ENCODE results near the gene BOLA2B. TPM values are rescaled to one million over a fixed set of nuclear protein-coding genes. Genes with fewer than 3 reads are reported as not detected.

Gene BOLA2B
- total and polyA plus RNA-seq, 8 donors: 12.0 to 101 (median 24.1) TPM

DNA sequence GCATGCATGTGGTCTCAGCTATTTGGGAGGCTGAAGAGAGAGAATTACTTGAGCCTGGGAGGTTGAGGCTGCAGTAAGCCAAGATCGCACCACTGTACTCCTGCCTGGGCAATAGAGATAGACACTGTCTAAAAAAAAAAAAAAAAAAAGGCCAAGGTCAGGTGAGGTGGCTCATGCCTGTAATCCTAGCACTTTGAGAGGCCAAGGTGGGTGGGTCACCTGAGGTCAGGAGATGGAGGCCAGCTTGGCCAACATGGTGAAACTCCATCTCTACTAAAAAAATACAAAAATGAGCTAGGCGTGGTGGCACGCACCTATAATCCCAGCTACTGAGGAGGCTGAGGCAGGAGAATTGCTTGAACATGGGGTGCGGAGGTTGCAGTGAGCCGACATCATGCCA is 38.3 kb downstream of the BOLA2B start:
- intact Hi-C loops (cut with DNase I): no loop called here
- DNase-seq: no peak
- H3K36me3 ChIP-seq: no peaks in the 10 kb centered on the region
- no peak overlapping the region for H3K27ac ChIP-seq
- no peak for ATAC-seq
- H3K27me3 ChIP-seq: no peaks in the 10 kb centered on the region
- no peak overlapping the region for H3K4me3 ChIP-seq
- no peaks in the 10 kb centered on the region for H3K9me3 ChIP-seq
- TF ChIP-seq, protein P1, sequence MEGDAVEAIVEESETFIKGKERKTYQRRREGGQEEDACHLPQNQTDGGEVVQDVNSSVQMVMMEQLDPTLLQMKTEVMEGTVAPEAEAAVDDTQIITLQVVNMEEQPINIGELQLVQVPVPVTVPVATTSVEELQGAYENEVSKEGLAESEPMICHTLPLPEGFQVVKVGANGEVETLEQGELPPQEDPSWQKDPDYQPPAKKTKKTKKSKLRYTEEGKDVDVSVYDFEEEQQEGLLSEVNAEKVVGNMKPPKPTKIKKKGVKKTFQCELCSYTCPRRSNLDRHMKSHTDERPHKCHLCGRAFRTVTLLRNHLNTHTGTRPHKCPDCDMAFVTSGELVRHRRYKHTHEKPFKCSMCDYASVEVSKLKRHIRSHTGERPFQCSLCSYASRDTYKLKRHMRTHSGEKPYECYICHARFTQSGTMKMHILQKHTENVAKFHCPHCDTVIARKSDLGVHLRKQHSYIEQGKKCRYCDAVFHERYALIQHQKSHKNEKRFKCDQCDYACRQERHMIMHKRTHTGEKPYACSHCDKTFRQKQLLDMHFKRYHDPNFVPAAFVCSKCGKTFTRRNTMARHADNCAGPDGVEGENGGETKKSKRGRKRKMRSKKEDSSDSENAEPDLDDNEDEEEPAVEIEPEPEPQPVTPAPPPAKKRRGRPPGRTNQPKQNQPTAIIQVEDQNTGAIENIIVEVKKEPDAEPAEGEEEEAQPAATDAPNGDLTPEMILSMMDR (IDR thresholded peaks at IDR 0.05): no peak
- peaks cover 0 to 4% of the 10 kb centered on the region in 2 donors for H3K4me1 ChIP-seq

DNA sequence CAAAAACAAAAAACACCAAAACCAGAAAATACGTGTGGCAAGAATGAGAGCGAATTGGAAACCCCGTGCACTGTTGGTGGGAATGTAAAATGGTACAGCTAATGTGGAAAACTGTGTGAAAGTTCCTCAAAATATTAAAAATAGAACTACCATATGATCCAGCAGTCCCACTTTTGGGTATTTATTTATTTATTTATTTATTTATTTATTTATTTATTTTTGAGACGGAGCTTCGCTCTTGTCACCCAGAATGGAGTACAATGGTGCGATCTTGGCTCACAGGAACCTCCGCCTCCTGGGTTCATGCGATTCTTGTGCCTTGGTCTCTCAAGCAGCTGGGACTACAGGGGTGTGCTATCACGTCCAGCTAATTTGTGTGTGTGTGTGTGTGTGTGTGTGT is 40.9 kb downstream of the BOLA2B start:
- Histone ChIP-seq H3K9me3 (peaks cover 3 to 8% of the 10 kb centered on the region in 2 donors), H3K4me3 (no peak overlapping the region), H3K27me3 (no peaks in the 10 kb centered on the region), H3K4me1 (peaks cover 0 to 18% of the 10 kb centered on the region in 2 donors), H3K36me3 (no peaks in the 10 kb centered on the region), H3K27ac (no peak overlapping the region)
- no peak for ATAC-seq
- intact Hi-C loops (cut with DNase I): no loop called here
- TF ChIP-seq, protein P1 (IDR thresholded peaks at IDR 0.05): no peak
- DNase-seq: no peak

DNA sequence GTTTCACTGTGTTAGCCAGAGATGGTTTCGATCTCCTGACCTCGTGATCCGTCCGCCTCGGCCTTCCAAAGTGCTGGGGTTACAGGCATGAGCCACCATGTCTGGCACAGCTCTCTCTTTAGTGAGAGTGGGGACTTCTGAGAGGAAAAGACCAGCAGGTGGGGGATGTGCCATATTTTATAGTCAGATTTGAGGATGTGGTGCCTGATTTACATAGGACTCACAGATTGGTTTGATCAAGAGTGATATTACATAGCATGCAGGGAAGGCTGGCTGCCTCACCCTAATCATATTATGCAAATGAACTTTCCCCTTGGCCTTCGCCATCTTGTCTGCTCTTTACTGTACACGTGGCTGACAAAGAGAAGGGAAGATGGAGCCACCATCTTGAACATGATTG is 42.4 kb downstream of the BOLA2B start:
- Histone ChIP-seq H3K4me1 (peaks cover 0 to 27% of the 10 kb centered on the region in 2 donors), H3K4me3 (no peak overlapping the region), H3K36me3 (no peaks in the 10 kb centered on the region), H3K27me3 (no peaks in the 10 kb centered on the region), H3K27ac (no peak overlapping the region), H3K9me3 (peaks cover 3 to 8% of the 10 kb centered on the region in 2 donors)
- intact Hi-C loops (cut with DNase I): no loop called here
- TF ChIP-seq, protein P1 (IDR thresholded peaks at IDR 0.05): no peak
- ATAC-seq (no peak), DNase-seq (no peak)

DNA sequence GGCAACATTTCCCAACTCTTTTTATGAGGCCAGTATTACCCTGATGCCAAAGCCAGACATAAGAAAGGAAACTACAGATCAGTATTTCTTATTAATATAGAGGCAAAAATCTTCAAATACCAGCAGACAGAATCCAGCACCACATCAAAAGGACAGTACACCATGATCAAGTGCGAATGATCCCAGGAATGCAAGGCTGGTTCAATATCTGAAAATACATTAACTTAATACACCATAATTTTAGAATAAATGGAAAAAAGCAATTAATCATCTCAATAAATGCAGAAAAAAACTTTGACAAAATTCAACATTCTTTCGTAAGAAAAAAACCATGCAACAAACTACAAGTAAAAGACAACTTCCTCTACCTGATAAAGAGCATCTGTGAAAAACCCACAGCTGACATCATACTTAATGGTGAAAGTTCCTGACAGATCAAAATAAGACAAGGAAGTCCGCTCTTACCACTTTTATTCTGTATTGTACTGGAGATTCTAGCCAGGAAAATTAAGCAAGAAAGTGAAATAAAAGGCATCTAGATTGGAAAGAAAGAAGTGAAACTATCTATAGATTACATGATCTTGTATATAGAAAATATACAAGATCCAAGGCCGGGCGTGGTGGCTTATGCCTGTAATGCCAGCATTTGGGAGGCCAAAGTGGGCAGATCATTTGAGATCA is 44.1 kb downstream of the BOLA2B start:
- Histone ChIP-seq H3K36me3 (no peaks in the 10 kb centered on the region), H3K9me3 (peaks cover 3 to 8% of the 10 kb centered on the region in 2 donors), H3K4me3 (no peak overlapping the region), H3K4me1 (peaks cover 0 to 27% of the 10 kb centered on the region in 2 donors), H3K27me3 (no peaks in the 10 kb centered on the region), H3K27ac (peak overlapping the region in 1 of 2 donors; percentile 71)
- ATAC-seq: no peak
- no peak for DNase-seq
- intact Hi-C loops (cut with DNase I): no loop called here
- TF ChIP-seq, protein P1 (IDR thresholded peaks at IDR 0.05): no peak

DNA sequence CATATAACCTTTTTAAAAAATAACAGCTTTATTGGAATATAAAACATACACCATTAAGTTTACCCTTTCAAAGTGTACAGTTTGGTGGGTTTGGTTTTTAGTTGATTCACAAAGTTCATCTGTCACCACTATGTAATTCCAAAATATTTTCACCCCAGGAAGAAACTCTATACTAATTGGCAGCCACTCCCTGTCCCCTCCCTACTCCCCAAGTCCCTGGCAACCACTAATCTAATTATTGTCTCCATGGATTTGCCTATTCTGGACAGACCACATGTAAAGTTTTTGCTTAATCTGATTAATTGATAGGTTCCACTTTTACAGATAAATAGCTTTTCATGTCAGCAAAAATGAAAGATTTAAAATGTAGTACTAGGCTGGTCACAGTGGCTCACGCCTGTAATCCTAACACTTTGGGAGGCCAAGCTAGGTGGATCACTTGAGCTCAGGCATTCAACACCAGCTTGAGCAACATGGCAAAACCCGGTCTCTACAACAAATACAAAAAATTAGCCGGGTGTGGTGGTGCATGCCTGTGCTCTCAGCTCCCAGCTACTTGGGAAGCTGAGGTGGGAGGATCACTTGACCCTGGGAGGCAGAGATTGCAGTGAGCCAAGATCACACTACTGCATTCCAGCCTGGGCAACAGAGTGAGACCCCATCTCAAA is 45.5 kb downstream of the BOLA2B start:
- Histone ChIP-seq H3K4me1 (peaks cover 0 to 27% of the 10 kb centered on the region in 2 donors), H3K4me3 (no peak overlapping the region), H3K27ac (no peak overlapping the region), H3K36me3 (no peaks in the 10 kb centered on the region), H3K9me3 (peaks cover 3 to 8% of the 10 kb centered on the region in 2 donors), H3K27me3 (no peaks in the 10 kb centered on the region)
- TF ChIP-seq, protein P1 (IDR thresholded peaks at IDR 0.05): no peak
- intact Hi-C loops (cut with DNase I): no loop called here
- no peak for DNase-seq
- no peak for ATAC-seq
